HCT116 (cell line): ENCODE data around the gene RGS6.

Source experiments
- EZH2 ChIP-seq: fragments of 200-600 bp; sonication (generic); IDR thresholded peaks from 2 replicates; pipeline ENCODE4 v1.6.1; 2017; ENCODE audit warnings: antibody characterized with exemption, mixed run types
- EZH2phosphoT487 ChIP-seq: fragments of 200-600 bp; IDR thresholded peaks from 2 replicates; pipeline ENCODE4 v1.6.1; 2018; ENCODE audit warnings: antibody characterized with exemption, borderline replicate concordance
- FOSL1 ChIP-seq: IDR thresholded peaks from 2 replicates; pipeline ENCODE4 v1.6.1; 2012; ENCODE audit warnings: low read depth
- JUND ChIP-seq: IDR thresholded peaks from 2 replicates; pipeline ENCODE4 v1.6.1; 2012
- POLR2A ChIP-seq: IDR thresholded peaks from 2 replicates; pipeline ENCODE4 v1.7.0; 2011; ENCODE audit warnings: borderline replicate concordance; ENCODE audit not compliant: insufficient read depth, insufficient read length; ENCODE audit errors: extremely low read depth
- POLR2AphosphoS5 ChIP-seq: IDR thresholded peaks from 2 replicates; pipeline ENCODE4 v1.6.1; 2011; ENCODE audit warnings: mild to moderate bottlenecking, low read depth, low read length, moderate library complexity
- SP1 ChIP-seq: IDR thresholded peaks from 2 replicates; pipeline ENCODE4 v1.6.1; 2012; ENCODE audit warnings: low read depth
- YY1 ChIP-seq: IDR thresholded peaks from 2 replicates; pipeline ENCODE4 v1.6.1; 2011; ENCODE audit warnings: low read length, low read depth, moderate library complexity, mild to moderate bottlenecking; ENCODE audit not compliant: insufficient replicate concordance; ENCODE audit errors: extremely low read depth
- ZNF274 ChIP-seq: fragments of 200-500 bp; sonication (Bioruptor generic); IDR thresholded peaks from 2 replicates; pipeline ENCODE4 v1.6.1; 2014; ENCODE audit warnings: mild to moderate bottlenecking, low read depth, low read length, inconsistent platforms
- TF ChIP-seq, protein P1 (sequence below), 3 experiments: fragments of 200-600 bp in 1 of 3; sonication (generic) in 1 of 3; IDR thresholded peaks in 2 of 3; conservative IDR thresholded peaks in 1 of 3; 2 replicates each; pipeline ENCODE4 v1.5.1; 2012 to 2017; ENCODE audit warnings: low read depth in 2 of 3, low read length in 2 of 3, antibody characterized with exemption in 1 of 3, borderline replicate concordance in 1 of 3, control low read depth in 1 of 3, mild to moderate bottlenecking in 1 of 3, mixed read lengths in 1 of 3, mixed run types in 1 of 3, moderate library complexity in 1 of 3; ENCODE audit not compliant: insufficient read depth in 1 of 3
- TF ChIP-seq, protein P2 (sequence below): IDR thresholded peaks from 2 replicates; pipeline ENCODE4 v1.6.1; 2012; ENCODE audit warnings: low read depth
- TF ChIP-seq, protein P3 (sequence below): IDR thresholded peaks from 2 replicates; pipeline ENCODE4 v1.6.1; 2012

DNA sequence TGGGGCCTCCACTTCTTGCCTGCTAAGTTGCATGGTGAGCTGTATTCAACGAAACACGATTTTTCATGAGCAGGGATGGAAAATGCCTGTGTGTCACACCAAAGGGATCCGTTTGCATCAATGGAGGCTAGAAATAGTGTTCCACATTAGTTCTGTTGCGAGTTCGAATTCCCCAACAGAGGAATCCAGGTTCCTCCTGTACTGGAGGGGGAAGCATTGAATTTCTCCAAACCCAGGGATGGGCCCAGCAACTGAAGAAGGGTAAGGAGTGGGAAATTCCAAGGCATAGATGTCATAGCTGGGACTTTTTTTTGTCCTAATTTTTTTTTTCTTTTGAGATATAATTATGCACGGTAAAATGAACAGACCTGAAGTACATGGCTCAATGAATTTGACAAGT lies 625.4 kb downstream of the RGS6 start:
- TF ChIP-seq, protein P1, sequence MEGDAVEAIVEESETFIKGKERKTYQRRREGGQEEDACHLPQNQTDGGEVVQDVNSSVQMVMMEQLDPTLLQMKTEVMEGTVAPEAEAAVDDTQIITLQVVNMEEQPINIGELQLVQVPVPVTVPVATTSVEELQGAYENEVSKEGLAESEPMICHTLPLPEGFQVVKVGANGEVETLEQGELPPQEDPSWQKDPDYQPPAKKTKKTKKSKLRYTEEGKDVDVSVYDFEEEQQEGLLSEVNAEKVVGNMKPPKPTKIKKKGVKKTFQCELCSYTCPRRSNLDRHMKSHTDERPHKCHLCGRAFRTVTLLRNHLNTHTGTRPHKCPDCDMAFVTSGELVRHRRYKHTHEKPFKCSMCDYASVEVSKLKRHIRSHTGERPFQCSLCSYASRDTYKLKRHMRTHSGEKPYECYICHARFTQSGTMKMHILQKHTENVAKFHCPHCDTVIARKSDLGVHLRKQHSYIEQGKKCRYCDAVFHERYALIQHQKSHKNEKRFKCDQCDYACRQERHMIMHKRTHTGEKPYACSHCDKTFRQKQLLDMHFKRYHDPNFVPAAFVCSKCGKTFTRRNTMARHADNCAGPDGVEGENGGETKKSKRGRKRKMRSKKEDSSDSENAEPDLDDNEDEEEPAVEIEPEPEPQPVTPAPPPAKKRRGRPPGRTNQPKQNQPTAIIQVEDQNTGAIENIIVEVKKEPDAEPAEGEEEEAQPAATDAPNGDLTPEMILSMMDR (IDR thresholded peaks at IDR 0.05 in 2 of 3, conservative IDR thresholded peaks at IDR 0.05 in 1 of 3; ENCODE audit: borderline replicate concordance in 1 of 3, insufficient read depth in 1 of 3, low read depth in 2 of 3, low read length in 2 of 3): no peak
- TF ChIP-seq, protein P2, sequence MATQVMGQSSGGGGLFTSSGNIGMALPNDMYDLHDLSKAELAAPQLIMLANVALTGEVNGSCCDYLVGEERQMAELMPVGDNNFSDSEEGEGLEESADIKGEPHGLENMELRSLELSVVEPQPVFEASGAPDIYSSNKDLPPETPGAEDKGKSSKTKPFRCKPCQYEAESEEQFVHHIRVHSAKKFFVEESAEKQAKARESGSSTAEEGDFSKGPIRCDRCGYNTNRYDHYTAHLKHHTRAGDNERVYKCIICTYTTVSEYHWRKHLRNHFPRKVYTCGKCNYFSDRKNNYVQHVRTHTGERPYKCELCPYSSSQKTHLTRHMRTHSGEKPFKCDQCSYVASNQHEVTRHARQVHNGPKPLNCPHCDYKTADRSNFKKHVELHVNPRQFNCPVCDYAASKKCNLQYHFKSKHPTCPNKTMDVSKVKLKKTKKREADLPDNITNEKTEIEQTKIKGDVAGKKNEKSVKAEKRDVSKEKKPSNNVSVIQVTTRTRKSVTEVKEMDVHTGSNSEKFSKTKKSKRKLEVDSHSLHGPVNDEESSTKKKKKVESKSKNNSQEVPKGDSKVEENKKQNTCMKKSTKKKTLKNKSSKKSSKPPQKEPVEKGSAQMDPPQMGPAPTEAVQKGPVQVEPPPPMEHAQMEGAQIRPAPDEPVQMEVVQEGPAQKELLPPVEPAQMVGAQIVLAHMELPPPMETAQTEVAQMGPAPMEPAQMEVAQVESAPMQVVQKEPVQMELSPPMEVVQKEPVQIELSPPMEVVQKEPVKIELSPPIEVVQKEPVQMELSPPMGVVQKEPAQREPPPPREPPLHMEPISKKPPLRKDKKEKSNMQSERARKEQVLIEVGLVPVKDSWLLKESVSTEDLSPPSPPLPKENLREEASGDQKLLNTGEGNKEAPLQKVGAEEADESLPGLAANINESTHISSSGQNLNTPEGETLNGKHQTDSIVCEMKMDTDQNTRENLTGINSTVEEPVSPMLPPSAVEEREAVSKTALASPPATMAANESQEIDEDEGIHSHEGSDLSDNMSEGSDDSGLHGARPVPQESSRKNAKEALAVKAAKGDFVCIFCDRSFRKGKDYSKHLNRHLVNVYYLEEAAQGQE: no peak
- TF ChIP-seq FOSL1 (no peak), EZH2 (no peak), EZH2phosphoT487 (no peak), POLR2AphosphoS5 (no peak), YY1 (no peak), JUND (no peak), POLR2A (no peak), ZNF274 (no peak), SP1 (no peak)
- TF ChIP-seq, protein P3, sequence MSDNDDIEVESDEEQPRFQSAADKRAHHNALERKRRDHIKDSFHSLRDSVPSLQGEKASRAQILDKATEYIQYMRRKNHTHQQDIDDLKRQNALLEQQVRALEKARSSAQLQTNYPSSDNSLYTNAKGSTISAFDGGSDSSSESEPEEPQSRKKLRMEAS: no peak
